Measurements from ENCODE around the gene MEX3C.

DNA sequence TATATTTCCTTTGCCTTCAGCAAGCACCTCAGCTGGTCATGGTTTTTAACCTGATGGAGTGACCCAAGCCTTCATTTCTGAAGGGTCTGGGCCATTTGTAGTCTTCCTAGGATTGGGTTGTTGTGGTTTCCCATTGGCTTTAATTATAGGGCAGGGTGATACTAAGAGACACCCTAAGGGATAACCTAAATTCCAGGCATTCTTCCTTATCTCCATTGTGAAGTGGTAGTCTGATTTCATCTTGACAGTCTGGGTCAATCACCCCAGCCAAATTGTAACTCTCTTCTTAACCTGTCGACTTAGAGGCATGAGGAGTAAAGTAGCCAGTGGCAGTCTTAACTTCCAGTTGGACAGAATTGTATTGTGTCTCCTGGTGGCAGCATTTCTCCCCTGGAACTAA lies 30.2 kb upstream of the MEX3C start:
- TF ChIP-seq, protein P1, sequence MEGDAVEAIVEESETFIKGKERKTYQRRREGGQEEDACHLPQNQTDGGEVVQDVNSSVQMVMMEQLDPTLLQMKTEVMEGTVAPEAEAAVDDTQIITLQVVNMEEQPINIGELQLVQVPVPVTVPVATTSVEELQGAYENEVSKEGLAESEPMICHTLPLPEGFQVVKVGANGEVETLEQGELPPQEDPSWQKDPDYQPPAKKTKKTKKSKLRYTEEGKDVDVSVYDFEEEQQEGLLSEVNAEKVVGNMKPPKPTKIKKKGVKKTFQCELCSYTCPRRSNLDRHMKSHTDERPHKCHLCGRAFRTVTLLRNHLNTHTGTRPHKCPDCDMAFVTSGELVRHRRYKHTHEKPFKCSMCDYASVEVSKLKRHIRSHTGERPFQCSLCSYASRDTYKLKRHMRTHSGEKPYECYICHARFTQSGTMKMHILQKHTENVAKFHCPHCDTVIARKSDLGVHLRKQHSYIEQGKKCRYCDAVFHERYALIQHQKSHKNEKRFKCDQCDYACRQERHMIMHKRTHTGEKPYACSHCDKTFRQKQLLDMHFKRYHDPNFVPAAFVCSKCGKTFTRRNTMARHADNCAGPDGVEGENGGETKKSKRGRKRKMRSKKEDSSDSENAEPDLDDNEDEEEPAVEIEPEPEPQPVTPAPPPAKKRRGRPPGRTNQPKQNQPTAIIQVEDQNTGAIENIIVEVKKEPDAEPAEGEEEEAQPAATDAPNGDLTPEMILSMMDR (IDR thresholded peaks at IDR 0.05), result no peak
- no peak for TF ChIP-seq EZH2 (IDR thresholded peaks at IDR 0.05)
- TF ChIP-seq EZH2phosphoT487 (IDR thresholded peaks at IDR 0.05), result no peak
